Progenitor cell of endocrine pancreas (in vitro differentiated cells): ENCODE measurements around the gene FAM117A. TPM values are rescaled to one million over a fixed set of nuclear protein-coding genes. Genes with fewer than 3 reads are reported as not detected.

Source experiments
- DNase-seq: peaks from one replicate; pipeline ENCODE4 v3.0.0; 2021; ENCODE audit warnings: low spot score; ENCODE audit not compliant: unreplicated experiment
- H3K27ac Mint-ChIP-seq: 2 replicates; pipeline ENCODE4 v1.8.0; 2021; ENCODE audit warnings: mild to moderate bottlenecking, moderate library complexity, mixed read lengths
- H3K27me3 Mint-ChIP-seq: 2 replicates; pipeline ENCODE4 v1.8.0; 2021; ENCODE audit warnings: mixed read lengths
- H3K36me3 Mint-ChIP-seq: 2 replicates; pipeline ENCODE4 v1.8.0; 2022; ENCODE audit warnings: mixed read lengths; ENCODE audit not compliant: insufficient read depth
- H3K4me1 Mint-ChIP-seq: 2 replicates; pipeline ENCODE4 v1.8.0; 2021; ENCODE audit warnings: low read depth, mixed read lengths
- H3K4me3 Mint-ChIP-seq: 2 replicates; pipeline ENCODE4 v1.8.0; 2021; ENCODE audit warnings: low read depth, mild to moderate bottlenecking, moderate library complexity, mixed read lengths
- H3K9me3 Mint-ChIP-seq: 2 replicates; pipeline ENCODE4 v1.8.0; 2021; ENCODE audit warnings: low read depth, mixed read lengths
- total RNA-seq: library from RNA; stranded (reverse); gene quantifications from 2 replicates; pipeline ENCODE4 v1.2.1, GENCODE V29; 2021
- TF ChIP-seq, protein P1 (sequence below): fragments of 200-600 bp; sonication (generic); IDR thresholded peaks from one replicate; pipeline ENCODE4 v1.5.0; 2021; ENCODE audit warnings: antibody characterized with exemption, mild to moderate bottlenecking; ENCODE audit not compliant: unreplicated experiment

FAM117A gene
- total RNA-seq, 1 donor from 2014 or later: 20.2 TPM

DNA sequence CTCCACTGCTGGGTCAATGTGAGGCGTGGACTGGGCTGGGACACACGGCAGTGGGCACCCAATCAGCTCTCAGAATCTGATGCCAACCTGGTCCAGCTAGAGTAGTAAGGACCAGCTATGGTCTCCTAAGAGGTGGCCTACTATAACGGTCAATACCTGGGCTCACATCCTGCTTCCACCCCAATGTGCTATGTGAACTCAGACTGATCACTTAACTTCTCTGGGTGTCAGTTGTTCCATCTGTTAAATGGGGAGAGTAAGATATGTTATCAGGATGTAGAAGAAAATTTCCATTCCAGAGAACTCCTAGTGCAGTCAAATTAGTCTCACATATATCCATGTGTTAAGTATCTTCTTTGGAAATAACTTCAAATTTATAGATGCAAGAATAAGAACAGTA lies 14.2 kb downstream of the FAM117A start:
- H3K4me3 Mint-ChIP-seq: no peak overlapping the region
- peaks cover 1% of the 10 kb centered on the region for H3K4me1 Mint-ChIP-seq
- TF ChIP-seq, protein P1, sequence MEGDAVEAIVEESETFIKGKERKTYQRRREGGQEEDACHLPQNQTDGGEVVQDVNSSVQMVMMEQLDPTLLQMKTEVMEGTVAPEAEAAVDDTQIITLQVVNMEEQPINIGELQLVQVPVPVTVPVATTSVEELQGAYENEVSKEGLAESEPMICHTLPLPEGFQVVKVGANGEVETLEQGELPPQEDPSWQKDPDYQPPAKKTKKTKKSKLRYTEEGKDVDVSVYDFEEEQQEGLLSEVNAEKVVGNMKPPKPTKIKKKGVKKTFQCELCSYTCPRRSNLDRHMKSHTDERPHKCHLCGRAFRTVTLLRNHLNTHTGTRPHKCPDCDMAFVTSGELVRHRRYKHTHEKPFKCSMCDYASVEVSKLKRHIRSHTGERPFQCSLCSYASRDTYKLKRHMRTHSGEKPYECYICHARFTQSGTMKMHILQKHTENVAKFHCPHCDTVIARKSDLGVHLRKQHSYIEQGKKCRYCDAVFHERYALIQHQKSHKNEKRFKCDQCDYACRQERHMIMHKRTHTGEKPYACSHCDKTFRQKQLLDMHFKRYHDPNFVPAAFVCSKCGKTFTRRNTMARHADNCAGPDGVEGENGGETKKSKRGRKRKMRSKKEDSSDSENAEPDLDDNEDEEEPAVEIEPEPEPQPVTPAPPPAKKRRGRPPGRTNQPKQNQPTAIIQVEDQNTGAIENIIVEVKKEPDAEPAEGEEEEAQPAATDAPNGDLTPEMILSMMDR: no peak
- H3K27ac Mint-ChIP-seq: no peak overlapping the region
- no peak for DNase-seq
- H3K36me3 Mint-ChIP-seq: peaks cover 2% of the 10 kb centered on the region
- no peaks in the 10 kb centered on the region for H3K9me3 Mint-ChIP-seq
- no peaks in the 10 kb centered on the region for H3K27me3 Mint-ChIP-seq

DNA sequence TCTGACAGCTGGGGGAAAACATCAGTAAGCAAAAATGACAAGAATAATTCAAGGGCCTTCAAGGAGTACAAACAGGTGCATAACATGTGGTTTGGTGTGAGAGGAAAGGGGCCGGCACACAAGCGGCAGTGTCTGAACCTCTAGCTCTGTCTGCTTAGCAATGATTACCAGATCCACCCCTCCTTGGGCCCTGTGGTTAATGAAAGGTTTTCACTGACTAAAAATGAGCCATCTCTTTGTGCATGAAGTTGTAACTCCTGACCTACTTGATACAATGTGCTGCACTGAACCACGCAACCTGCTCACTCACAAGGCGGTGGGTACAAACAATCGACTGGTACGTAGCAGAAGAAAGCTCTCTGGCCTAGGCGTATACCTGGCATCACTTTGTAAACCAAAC lies 15.1 kb downstream of the FAM117A start:
- Mint-ChIP-seq H3K4me1 (peaks cover 1% of the 10 kb centered on the region), H3K9me3 (no peaks in the 10 kb centered on the region), H3K36me3 (peaks cover 2% of the 10 kb centered on the region), H3K27me3 (no peaks in the 10 kb centered on the region), H3K27ac (no peak overlapping the region), H3K4me3 (no peak overlapping the region)
- DNase-seq: no peak
- TF ChIP-seq, protein P1: no peak

DNA sequence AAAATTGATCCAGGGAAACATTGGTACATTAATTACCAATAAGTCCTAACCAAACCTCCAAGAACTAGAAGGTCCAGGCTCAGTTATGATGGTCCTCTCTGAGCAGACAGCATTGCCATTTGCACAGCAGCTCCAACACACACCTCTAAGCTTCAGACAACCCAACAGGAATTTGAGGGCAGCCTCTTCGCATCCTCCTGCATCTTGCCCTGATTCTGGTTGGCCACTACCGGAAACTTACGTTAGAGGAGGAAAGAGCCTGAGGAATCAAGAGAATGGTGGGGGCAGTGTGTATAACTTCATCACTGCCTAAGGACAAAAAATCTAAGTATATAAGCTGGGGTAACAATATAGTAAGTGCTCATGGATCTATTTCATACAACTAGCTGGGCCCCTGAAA lies 15.7 kb downstream of the FAM117A start:
- no peak for DNase-seq
- Mint-ChIP-seq H3K36me3 (peaks cover 2% of the 10 kb centered on the region), H3K4me3 (no peak overlapping the region), H3K4me1 (peaks cover 1% of the 10 kb centered on the region), H3K27me3 (no peaks in the 10 kb centered on the region), H3K27ac (no peak overlapping the region), H3K9me3 (no peaks in the 10 kb centered on the region)
- TF ChIP-seq, protein P1: no peak

DNA sequence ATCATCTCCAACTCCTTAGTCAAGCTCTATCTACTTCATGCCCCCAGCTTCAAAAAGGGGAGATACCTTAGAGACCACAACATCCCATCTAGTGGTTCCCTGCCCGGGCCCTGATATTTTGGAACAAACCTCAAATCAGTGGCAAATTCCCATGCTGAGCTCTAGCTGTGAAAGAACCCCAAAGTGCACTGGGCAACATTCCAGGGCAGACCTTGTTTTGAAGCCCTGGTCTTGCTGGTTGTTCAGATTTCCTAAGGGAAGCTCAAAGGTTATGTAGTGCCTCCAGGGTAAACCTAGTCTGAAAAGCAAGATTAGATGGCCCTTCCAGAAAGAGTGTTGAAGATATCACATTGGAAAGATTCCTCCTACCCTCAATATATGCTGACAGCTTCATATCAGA lies 16.3 kb downstream of the FAM117A start:
- Mint-ChIP-seq H3K27me3 (no peaks in the 10 kb centered on the region), H3K4me1 (peaks cover 1% of the 10 kb centered on the region), H3K4me3 (no peak overlapping the region), H3K9me3 (no peaks in the 10 kb centered on the region), H3K27ac (no peak overlapping the region), H3K36me3 (peaks cover 2% of the 10 kb centered on the region)
- no peak for DNase-seq
- TF ChIP-seq, protein P1: no peak

DNA sequence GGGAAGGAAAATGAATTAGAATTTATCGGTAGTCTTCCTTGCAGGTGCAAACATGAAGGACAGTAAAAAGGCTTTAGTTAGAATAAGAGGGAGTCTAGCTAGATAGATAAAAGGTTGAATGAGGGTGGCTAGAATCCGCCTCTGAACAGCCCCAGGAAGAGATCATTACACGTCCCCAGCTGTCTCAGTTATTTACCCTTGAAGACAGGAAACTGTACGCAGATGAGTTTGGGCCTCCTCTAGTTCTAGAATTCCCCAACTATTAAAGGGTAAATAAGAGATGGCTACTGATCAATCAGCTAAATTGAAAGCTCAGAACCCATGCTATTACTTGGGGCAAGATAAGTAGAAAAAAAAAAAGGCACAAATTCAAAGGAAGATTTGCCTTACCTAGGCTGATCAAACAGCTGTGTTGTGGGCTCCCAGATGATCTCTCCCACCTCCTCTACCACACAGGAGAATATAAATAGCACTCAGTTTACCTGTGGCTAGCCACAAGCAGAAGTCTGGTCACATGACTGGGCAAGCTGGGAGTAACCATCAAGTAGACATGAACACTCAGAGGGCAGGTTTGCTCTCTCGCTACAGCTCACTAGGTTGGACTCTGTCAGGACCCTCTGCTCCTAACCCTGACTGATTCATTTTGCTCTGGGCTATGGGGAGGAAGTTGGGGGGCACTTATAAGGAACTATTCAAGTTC lies 17.0 kb downstream of the FAM117A start:
- Mint-ChIP-seq H3K36me3 (no peaks in the 10 kb centered on the region), H3K9me3 (no peaks in the 10 kb centered on the region), H3K27ac (no peak overlapping the region), H3K4me1 (peaks cover 1% of the 10 kb centered on the region), H3K27me3 (no peaks in the 10 kb centered on the region), H3K4me3 (no peak overlapping the region)
- TF ChIP-seq, protein P1: no peak
- DNase-seq: no peak
